Measurements from ENCODE around the gene ZNF709. TPM values are rescaled to one million over a fixed set of nuclear protein-coding genes. Genes with fewer than 3 reads are reported as not detected.

Gene ZNF709
- total and polyA plus RNA-seq, 3 experiments from 2014 or later, result 1.1 to 2.5 (median 2.5) TPM

DNA sequence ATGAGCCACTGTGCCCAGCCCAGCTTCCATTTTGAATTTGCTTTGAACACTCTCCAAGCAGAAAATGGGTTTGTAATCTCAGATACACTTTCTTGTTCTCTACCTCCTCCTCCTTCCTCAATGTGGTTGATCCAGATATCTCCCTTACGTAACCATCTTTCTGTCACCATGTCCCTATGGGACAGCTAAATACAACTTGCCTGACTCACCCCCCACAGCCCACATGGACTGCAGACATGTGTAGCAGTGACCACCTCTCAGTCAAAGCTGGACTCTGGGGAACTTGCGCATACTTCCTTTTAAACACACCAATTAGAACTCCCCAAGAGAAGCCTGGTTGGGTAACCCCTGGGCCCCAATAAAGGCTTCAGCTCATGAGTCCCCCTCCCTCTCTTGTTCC is 72.7 kb downstream of the ZNF709 start:
- Histone ChIP-seq H3K9me3 (ENCODE audit: low read length) (no peaks in the 10 kb centered on the region), H3K27me3 (ENCODE audit: insufficient read depth, low read length, poor library complexity, severe bottlenecking) (no peaks in the 10 kb centered on the region), H3K27ac (ENCODE audit: low read depth, low read length) (no peak overlapping the region), H3K4me1 (ENCODE audit: insufficient read depth, low read length) (no peaks in the 10 kb centered on the region), H3K4me3 (ENCODE audit: low read length) (no peak overlapping the region), H3K36me3 (ENCODE audit: insufficient read depth, low read length) (no peaks in the 10 kb centered on the region)
- no peak overlapping the region for H3K27ac Mint-ChIP-seq
- no peak for DNase-seq
- H3K9me3 Mint-ChIP-seq, result peaks cover 3 to 18% (median 7%) of the 10 kb centered on the region in 5 donors
- ChIA-PET CTCF (no interaction called here), POLR2A (no interaction called here)
- no peaks in the 10 kb centered on the region for H3K4me1 Mint-ChIP-seq
- peaks cover 0 to 14% (median 0%) of the 10 kb centered on the region in 3 donors for H3K36me3 Mint-ChIP-seq
- H3K4me3 Mint-ChIP-seq, result no peak overlapping the region
- peaks cover 0 to 1% of the 10 kb centered on the region in 2 donors for H3K27me3 Mint-ChIP-seq

Other genes starting within 250 kb of the ZNF709 start
- gene ZNF44, start 189.9 kb downstream of the ZNF709 start, total RNA-seq, result 10 to 100 TPM; 12.3 to 12.6 TPM
- gene ZNF44, start 189.9 kb downstream of the ZNF709 start, polyA plus RNA-seq, result 27.8 TPM
- 1 to 10 TPM; 2.8 to 3.5 TPM for gene ZNF563, start 151.2 kb downstream of the ZNF709 start, total RNA-seq
- 3.5 TPM for gene ZNF563, start 151.2 kb downstream of the ZNF709 start, polyA plus RNA-seq
- 1 to 10 TPM; 2.2 to 2.5 TPM for gene ZNF442, start 119.1 kb downstream of the ZNF709 start, total RNA-seq
- 1.1 TPM for gene ZNF442, start 119.1 kb downstream of the ZNF709 start, polyA plus RNA-seq
- 1 to 10 TPM; 3.6 TPM for gene ZNF799, start 83.5 kb downstream of the ZNF709 start, total RNA-seq
- gene ZNF799, start 83.5 kb downstream of the ZNF709 start, polyA plus RNA-seq, result 7.2 TPM
- gene ZNF443, start 43.8 kb downstream of the ZNF709 start, total RNA-seq, result 1 to 10 TPM; 4.2 to 4.6 TPM
- 2.5 TPM for gene ZNF443, start 43.8 kb downstream of the ZNF709 start, polyA plus RNA-seq
- gene ZNF564, start 66.7 kb upstream of the ZNF709 start, total RNA-seq, result 1 to 10 TPM; 7.4 to 8.0 TPM
- 16.7 TPM for gene ZNF564, start 66.7 kb upstream of the ZNF709 start, polyA plus RNA-seq
- 1 to 10 TPM; 8.0 to 8.4 TPM for gene ZNF490, start 126.0 kb upstream of the ZNF709 start, total RNA-seq
- 6.9 TPM for gene ZNF490, start 126.0 kb upstream of the ZNF709 start, polyA plus RNA-seq
- 10 to 100 TPM; 23.6 to 23.8 TPM for gene ZNF791, start 126.1 kb upstream of the ZNF709 start, total RNA-seq
- gene ZNF791, start 126.1 kb upstream of the ZNF709 start, polyA plus RNA-seq, result 21.3 TPM
- gene MAN2B1, start 181.9 kb upstream of the ZNF709 start, total RNA-seq, result 10 to 100 TPM; 83.8 to 85.3 TPM
- 76.4 TPM for gene MAN2B1, start 181.9 kb upstream of the ZNF709 start, polyA plus RNA-seq
- 10 to 100 TPM; 18.8 to 19.9 TPM for gene WDR83, start 182.0 kb upstream of the ZNF709 start, total RNA-seq
- 13.1 TPM for gene WDR83, start 182.0 kb upstream of the ZNF709 start, polyA plus RNA-seq
- 100 to 1,000 TPM; 113 to 116 TPM for gene DHPS, start 197.1 kb upstream of the ZNF709 start, total RNA-seq
- 91.8 TPM for gene DHPS, start 197.1 kb upstream of the ZNF709 start, polyA plus RNA-seq
- not detected for gene GNG14, start 203.2 kb upstream of the ZNF709 start, total RNA-seq
- not detected for gene GNG14, start 203.2 kb upstream of the ZNF709 start, polyA plus RNA-seq
- 1 to 10 TPM; 7.9 to 8.1 TPM for gene FBXW9, start 211.8 kb upstream of the ZNF709 start, total RNA-seq
- 5.9 TPM for gene FBXW9, start 211.8 kb upstream of the ZNF709 start, polyA plus RNA-seq
- 100 to 1,000 TPM; 148 TPM for gene TNPO2, start 239.1 kb upstream of the ZNF709 start, total RNA-seq
- 3.4 TPM for gene TNPO2, start 239.1 kb upstream of the ZNF709 start, polyA plus RNA-seq
- gene TRIR, start 249.9 kb upstream of the ZNF709 start, total RNA-seq, result 100 to 1,000 TPM; 243 to 247 TPM
- 248 TPM for gene TRIR, start 249.9 kb upstream of the ZNF709 start, polyA plus RNA-seq

Data from CD8-positive, alpha-beta memory T cell (primary cell).